Measurements from ENCODE around the gene CNRIP1.

DNA sequence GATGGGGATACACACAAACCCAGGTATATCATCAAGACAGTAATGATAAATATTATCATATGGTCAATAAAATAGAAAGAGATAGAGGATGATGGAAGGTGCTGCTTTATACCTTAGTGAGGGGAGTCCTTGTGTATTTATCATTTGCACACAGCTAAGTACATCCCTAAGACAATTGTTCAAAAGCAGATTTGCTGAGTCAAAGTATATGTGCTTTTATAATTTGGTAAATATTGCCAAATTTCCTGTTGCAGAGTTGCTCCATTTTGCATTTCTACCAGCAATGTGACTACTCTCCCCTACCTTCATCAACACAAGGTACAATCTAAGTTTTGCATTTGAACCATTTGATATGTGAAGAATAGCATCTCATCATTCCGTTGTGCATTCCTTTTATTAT, 22.7 kb upstream of the CNRIP1 start:
- no peak for TF ChIP-seq POLR2A (IDR thresholded peaks at IDR 0.05)
- TF ChIP-seq, protein P1, sequence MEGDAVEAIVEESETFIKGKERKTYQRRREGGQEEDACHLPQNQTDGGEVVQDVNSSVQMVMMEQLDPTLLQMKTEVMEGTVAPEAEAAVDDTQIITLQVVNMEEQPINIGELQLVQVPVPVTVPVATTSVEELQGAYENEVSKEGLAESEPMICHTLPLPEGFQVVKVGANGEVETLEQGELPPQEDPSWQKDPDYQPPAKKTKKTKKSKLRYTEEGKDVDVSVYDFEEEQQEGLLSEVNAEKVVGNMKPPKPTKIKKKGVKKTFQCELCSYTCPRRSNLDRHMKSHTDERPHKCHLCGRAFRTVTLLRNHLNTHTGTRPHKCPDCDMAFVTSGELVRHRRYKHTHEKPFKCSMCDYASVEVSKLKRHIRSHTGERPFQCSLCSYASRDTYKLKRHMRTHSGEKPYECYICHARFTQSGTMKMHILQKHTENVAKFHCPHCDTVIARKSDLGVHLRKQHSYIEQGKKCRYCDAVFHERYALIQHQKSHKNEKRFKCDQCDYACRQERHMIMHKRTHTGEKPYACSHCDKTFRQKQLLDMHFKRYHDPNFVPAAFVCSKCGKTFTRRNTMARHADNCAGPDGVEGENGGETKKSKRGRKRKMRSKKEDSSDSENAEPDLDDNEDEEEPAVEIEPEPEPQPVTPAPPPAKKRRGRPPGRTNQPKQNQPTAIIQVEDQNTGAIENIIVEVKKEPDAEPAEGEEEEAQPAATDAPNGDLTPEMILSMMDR (IDR thresholded peaks at IDR 0.05): no peak
